GM12892 (cell line): ENCODE data around the gene TMEM120A.

Experiments
- POLR2A ChIP-seq: IDR thresholded peaks from 2 replicates; pipeline ENCODE4 v1.6.1; 2011; ENCODE audit warnings: low read depth, low read length, control low read depth
- POLR2AphosphoS5 ChIP-seq: IDR thresholded peaks from 2 replicates; pipeline ENCODE4 v1.6.1; 2011; ENCODE audit warnings: low read depth, low read length, control low read depth

DNA sequence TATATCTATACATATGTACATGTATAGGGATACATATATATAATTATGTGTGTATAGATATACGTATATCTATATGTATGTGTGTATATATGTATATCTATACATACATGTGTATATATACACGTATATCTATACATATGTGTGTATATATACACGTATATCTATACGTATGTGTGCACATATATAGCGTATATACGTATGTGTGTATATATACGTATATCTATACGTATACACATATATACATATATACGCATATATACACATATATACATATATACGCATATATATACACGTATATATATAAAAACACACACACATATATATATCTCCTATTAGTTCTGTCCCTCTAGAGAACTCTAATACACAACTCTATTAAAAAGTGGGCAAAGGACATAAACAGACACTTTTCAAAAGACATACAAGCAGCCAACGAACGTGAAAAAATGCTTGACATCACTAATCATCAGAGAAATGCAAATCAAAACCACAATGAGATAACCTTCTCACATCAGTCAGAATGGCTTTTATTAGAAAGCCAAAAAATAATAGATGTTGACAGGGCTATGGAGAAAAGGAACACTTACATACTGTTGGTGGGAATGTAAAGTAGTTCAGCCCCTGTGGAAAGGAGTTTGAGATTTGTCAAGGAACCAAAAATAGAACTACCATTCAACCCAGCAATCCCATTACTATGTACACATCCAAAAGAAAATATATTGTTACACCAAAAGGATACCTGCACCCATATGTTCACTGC, 22.0 kb upstream of the TMEM120A start:
- TF ChIP-seq POLR2A (no peak), POLR2AphosphoS5 (no peak)
